OCI-LY7 (cell line): ENCODE measurements around the gene ZBTB1. TPM values are rescaled to one million over a fixed set of nuclear protein-coding genes. Genes with fewer than 3 reads are reported as not detected.

ENCODE experiments used
- BruUV-seq: library from RNA; stranded (reverse); fragments of 400-500 nt; replicated peaks from 2 replicates; lab custom pipeline; 2021; lab: Mats Ljungman, UMichigan
- CTCF ChIA-PET: fragments of 300-600 bp; sonication (Branson Sonifier 250); formaldehyde crosslinking; loops from one replicate; lab custom pipeline; 2022; ENCODE audit warnings: antibody characterized with exemption; ENCODE audit not compliant: unreplicated experiment; lab: Charles Lee
- POLR2A ChIA-PET: fragments of 300-600 bp; sonication (Branson Sonifier 250); formaldehyde crosslinking; loops from one replicate; lab custom pipeline; 2022; ENCODE audit warnings: antibody characterized with exemption; lab: Charles Lee
- DNase-seq: peaks from one replicate; pipeline ENCODE4 v3.0.0-alpha.2; 2015; ENCODE audit warnings: low spot score
- H2AFZ ChIP-seq: fragments of 200-600 bp; sonication (generic), shearing (Covaris generic); 2 replicates; pipeline ENCODE4 v1.6.1; 2014; ENCODE audit warnings: mild to moderate bottlenecking, antibody characterized with exemption, low read length, moderate library complexity
- H3K27ac ChIP-seq: fragments of 200-600 bp; sonication (generic); 2 replicates; pipeline ENCODE4 v1.5.1; 2014; ENCODE audit warnings: mixed run types, low read depth, mild to moderate bottlenecking, moderate library complexity, low read length, inconsistent platforms; ENCODE audit not compliant: poor library complexity, severe bottlenecking
- H3K36me3 ChIP-seq: fragments of 200-600 bp; sonication (generic); 2 replicates; pipeline ENCODE4 v1.6.1; 2014; ENCODE audit warnings: mild to moderate bottlenecking, antibody characterized with exemption, low read length, moderate library complexity, mixed read lengths; ENCODE audit not compliant: insufficient read depth
- H3K4me1 ChIP-seq: fragments of 200-600 bp; sonication (generic); 2 replicates; pipeline ENCODE4 v1.5.1; 2014; ENCODE audit warnings: mild to moderate bottlenecking, low read length; ENCODE audit not compliant: insufficient read depth, poor library complexity, severe bottlenecking
- H3K4me2 ChIP-seq: fragments of 200-600 bp; sonication (generic); 2 replicates; pipeline ENCODE4 v1.6.1; 2014; ENCODE audit warnings: mild to moderate bottlenecking, low read length
- H3K4me3 ChIP-seq: fragments of 200-600 bp; sonication (generic); 2 replicates; pipeline ENCODE4 v1.5.1; 2014; ENCODE audit warnings: mild to moderate bottlenecking, low read depth, low read length; ENCODE audit not compliant: poor library complexity, severe bottlenecking
- H3K79me2 ChIP-seq: fragments of 200-600 bp; sonication (generic); 2 replicates; pipeline ENCODE4 v1.6.1; 2016; ENCODE audit warnings: low read depth, mild to moderate bottlenecking, low read length, moderate library complexity, mixed read lengths; ENCODE audit not compliant: insufficient read depth
- H3K9me2 ChIP-seq: fragments of 200-600 bp; sonication (generic); 2 replicates; pipeline ENCODE4 v1.6.1; 2016; ENCODE audit warnings: mild to moderate bottlenecking, low read length, mixed read lengths; ENCODE audit not compliant: insufficient read depth
- H3K9me3 ChIP-seq: fragments of 200-600 bp; sonication (generic); 2 replicates; pipeline ENCODE4 v1.6.1; 2014; ENCODE audit warnings: mild to moderate bottlenecking, mixed run types, low read length, mixed read lengths
- H4K20me1 ChIP-seq: fragments of 200-600 bp; sonication (generic); 2 replicates; pipeline ENCODE4 v1.6.1; 2014; ENCODE audit warnings: mild to moderate bottlenecking, antibody characterized with exemption, low read length, moderate library complexity, mixed read lengths; ENCODE audit not compliant: insufficient read depth
- CTCF ChIP-seq: fragments of 200-600 bp; sonication (generic); conservative IDR thresholded peaks from 2 replicates; pipeline ENCODE4 v1.5.1; 2014; ENCODE audit warnings: mild to moderate bottlenecking, antibody characterized with exemption, low read length, moderate library complexity, mixed read lengths
- EZH2phosphoT487 ChIP-seq: fragments of 200-600 bp; sonication (generic); IDR thresholded peaks from 2 replicates; pipeline ENCODE4 v1.6.1; 2018; ENCODE audit warnings: low read depth, borderline replicate concordance, mild to moderate bottlenecking, mixed run types, antibody characterized with exemption, low read length, moderate library complexity, mixed read lengths
- intact Hi-C: fragments of 100-400 bp; cut with micrococcal nuclease; formaldehyde crosslinking; loops from one replicate; pipeline ENCODE4 v1.10.0; 2022; ENCODE audit not compliant: unreplicated experiment
- total RNA-seq, 2 experiments: library from RNA; depleted of rRNA in 1 of 2; stranded (reverse); fragments of >200 nt in 1 of 2; shearing (Covaris generic) in 1 of 2; gene quantifications; 2 replicates each; pipeline ENCODE4 v1.2.3, GENCODE V29; 2014 to 2022

The ZBTB1 gene
- total RNA-seq, 2 experiments from 2014 or later, result 34.1 to 49.5 TPM

GRCh38 chr14:64541972-64542835, 37.6 kb downstream of the ZBTB1 start:
- CTCF ChIA-PET, result no interaction called here
- intact Hi-C loops, result loop anchor here (2.0 kb wide), 1 partner anchor 95 kb away; no protein-coding TSS in a partner anchor

GRCh38 chr14:64542836-64543201, 38.2 kb downstream of the ZBTB1 start:
- no peaks in the 10 kb centered on the region for H4K20me1 ChIP-seq
- POLR2A ChIA-PET, result no interaction called here
- intact Hi-C loops, result no loop called here
- DNase-seq, result no peak
- no peak overlapping the region for H3K27ac ChIP-seq
- TF ChIP-seq EZH2phosphoT487, result no peak
- TF ChIP-seq CTCF, result no peak
- no peaks in the 10 kb centered on the region for H3K9me2 ChIP-seq
- H3K4me2 ChIP-seq, result no peak overlapping the region
- no peak overlapping the region for H3K4me3 ChIP-seq
- H3K4me1 ChIP-seq, result peaks cover 3% of the 10 kb centered on the region
- H2AFZ ChIP-seq, result no peak overlapping the region
- CTCF ChIA-PET, result no interaction called here
- H3K36me3 ChIP-seq, result no peaks in the 10 kb centered on the region
- no peaks in the 10 kb centered on the region for H3K9me3 ChIP-seq
- H3K79me2 ChIP-seq, result no peaks in the 10 kb centered on the region
- no TSS peak for BruUV-seq

More at GRCh38 chr14:64541972-64542835, 37.6 kb downstream of the ZBTB1 start:
- DNase-seq, result no peak
- POLR2A ChIA-PET, result interaction anchor here (0.6 kb wide), 1 partner anchor 11 kb away, joined by 3 read pairs; no protein-coding TSS in a partner anchor
- Histone ChIP-seq H3K4me3 (no peak overlapping the region), H3K9me2 (no peaks in the 10 kb centered on the region), H3K4me1 (peaks cover 3% of the 10 kb centered on the region), H2AFZ (no peak overlapping the region), H3K79me2 (no peaks in the 10 kb centered on the region), H3K9me3 (no peaks in the 10 kb centered on the region), H3K27ac (no peak overlapping the region), H3K36me3 (no peaks in the 10 kb centered on the region), H3K4me2 (no peak overlapping the region), H4K20me1 (no peaks in the 10 kb centered on the region)
- no TSS peak for BruUV-seq
- no peak for TF ChIP-seq EZH2phosphoT487
- no peak for TF ChIP-seq CTCF
